Body of pancreas (tissue), 4 donors: ENCODE data around the gene OR5P2.
"Not testable (repeated sequence)": the region's sequence is repeated elsewhere in the genome, so short reads cannot be mapped to it uniquely, and the experiment has no call there.

ENCODE experiments used
- CTCF ChIP-seq, 7 experiments: fragments of 450-650 bp in 4 of 7; fragments of 200-600 bp in 3 of 7; sonication (generic) in 3 of 7; IDR thresholded peaks; one replicate each; pipeline ENCODE4 v1.5.1; 2016 to 2019; ENCODE audit warnings: antibody characterized with exemption in 7 of 7
- POLR2A ChIP-seq, 3 donors: fragments of 450-650 bp; IDR thresholded peaks; one replicate each; pipeline ENCODE4 v1.6.1; 2016; ENCODE audit warnings: antibody characterized with exemption in 3 of 3, mild to moderate bottlenecking in 2 of 3

GRCh38 chr11:7810301-7810700 lies 13.6 kb upstream of the OR5P2 start:
- TF ChIP-seq CTCF, POLR2A (IDR thresholded peaks at IDR 0.05): not testable (repeated sequence)
